IPS-18a (cell line): ENCODE measurements around the gene CCL4.
"Not testable (repeated sequence)": the region's sequence is repeated elsewhere in the genome, so short reads cannot be mapped to it uniquely, and the experiment has no call there.

ENCODE experiments used
- H3K27ac ChIP-seq: one replicate; pipeline ENCODE4 v1.5.1; 2013; ENCODE audit warnings: low read length
- H3K27me3 ChIP-seq: one replicate; pipeline ENCODE4 v1.6.1; 2013; ENCODE audit warnings: mild to moderate bottlenecking, low read length; ENCODE audit not compliant: control insufficient read depth, insufficient read depth
- H3K36me3 ChIP-seq: one replicate; pipeline ENCODE4 v1.6.1; 2013; ENCODE audit warnings: low read depth, low read length; ENCODE audit not compliant: control insufficient read depth
- H3K4me1 ChIP-seq: one replicate; pipeline ENCODE4 v1.6.1; 2013; ENCODE audit warnings: low read depth, low read length; ENCODE audit not compliant: control insufficient read depth
- H3K4me3 ChIP-seq: one replicate; pipeline ENCODE4 v1.5.1; 2013; ENCODE audit warnings: low read length
- H3K9ac ChIP-seq: one replicate; pipeline ENCODE4 v1.6.1; 2013; ENCODE audit warnings: mild to moderate bottlenecking, low read length, moderate library complexity
- H3K9me3 ChIP-seq: one replicate; pipeline ENCODE4 v1.6.1; 2013; ENCODE audit warnings: low read depth, low read length; ENCODE audit not compliant: control insufficient read depth

Gene CCL4

DNA sequence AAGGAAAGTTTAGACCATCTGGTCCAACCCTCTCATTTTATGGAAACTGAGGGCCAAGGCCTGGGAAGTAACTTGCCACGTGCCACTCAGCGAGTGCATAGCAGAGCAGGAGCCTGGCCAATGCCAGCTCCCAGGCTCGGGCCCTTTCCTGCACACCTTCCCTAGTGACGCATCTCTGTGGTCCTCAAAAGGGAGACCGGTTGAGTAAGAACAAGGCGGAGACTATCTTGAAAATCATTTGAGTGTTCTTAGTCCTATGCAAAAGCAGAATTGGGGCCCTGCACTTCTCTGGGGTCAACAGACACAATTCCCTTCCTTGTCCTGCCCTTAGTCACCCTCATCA lies 2.8 kb downstream of the CCL4 start:
- Histone ChIP-seq H3K36me3 (no peaks in the 10 kb centered on the region), H3K9ac (no peak overlapping the region), H3K9me3 (no peaks in the 10 kb centered on the region), H3K4me1 (no peaks in the 10 kb centered on the region), H3K4me3 (no peak overlapping the region), H3K27me3 (no peaks in the 10 kb centered on the region), H3K27ac (no peak overlapping the region)

- Histone ChIP-seq H3K4me3 (no peak overlapping the region), H3K27ac (no peak overlapping the region), H3K27me3 (no peaks in the 10 kb centered on the region), H3K4me1 (no peaks in the 10 kb centered on the region), H3K9me3 (no peaks in the 10 kb centered on the region), H3K9ac (no peak overlapping the region), H3K36me3 (no peaks in the 10 kb centered on the region)
Measured at GRCh38 chr17:36107660-36108059, 4.0 kb downstream of the CCL4 start.

GRCh38 chr17:36108265-36108664 lies 4.6 kb downstream of the CCL4 start:
- H3K27ac ChIP-seq, H3K4me3 ChIP-seq, H3K9ac ChIP-seq, H3K36me3 ChIP-seq, H3K27me3 ChIP-seq, H3K9me3 ChIP-seq, H3K4me1 ChIP-seq: not testable (repeated sequence)

GRCh38 chr17:36111068-36111490 lies 7.5 kb downstream of the CCL4 start:
- Histone ChIP-seq H3K36me3 (no peaks in the 10 kb centered on the region), H3K9ac (no peak overlapping the region)

GRCh38 chr17:36112572-36112971 lies 8.9 kb downstream of the CCL4 start:
- Histone ChIP-seq H3K27me3 (no peaks in the 10 kb centered on the region), H3K27ac (no peak overlapping the region), H3K36me3 (no peaks in the 10 kb centered on the region)

More at GRCh38 chr17:36111068-36111490, 7.5 kb downstream of the CCL4 start:
- no peaks in the 10 kb centered on the region for H3K4me1 ChIP-seq
- no peaks in the 10 kb centered on the region for H3K9me3 ChIP-seq
- no peak overlapping the region for H3K27ac ChIP-seq
- no peaks in the 10 kb centered on the region for H3K27me3 ChIP-seq
- H3K4me3 ChIP-seq = no peak overlapping the region

DNA sequence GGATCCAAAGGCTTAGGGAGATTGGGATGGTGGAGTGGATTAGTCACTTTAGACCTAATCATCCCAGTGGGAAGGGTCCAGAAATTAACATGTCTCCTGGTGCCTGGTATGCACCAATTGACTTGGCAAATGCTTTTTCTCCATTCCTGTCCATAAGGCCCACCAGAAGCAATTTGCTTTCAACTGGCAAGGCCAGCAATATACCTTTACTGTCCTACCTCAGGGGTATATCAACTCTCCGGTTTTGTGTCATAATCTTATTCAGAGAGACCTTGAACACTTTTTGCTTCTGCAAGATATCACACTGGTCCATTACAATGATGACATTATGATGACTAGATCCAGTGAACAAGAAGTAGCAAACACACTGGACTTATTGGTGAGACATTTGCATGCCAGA lies 9.5 kb downstream of the CCL4 start:
- not testable (repeated sequence) for H3K27ac ChIP-seq, H3K36me3 ChIP-seq, H3K27me3 ChIP-seq, H3K4me1 ChIP-seq, H3K9ac ChIP-seq, H3K4me3 ChIP-seq, H3K9me3 ChIP-seq

More at GRCh38 chr17:36112572-36112971, 8.9 kb downstream of the CCL4 start:
- Histone ChIP-seq H3K4me3 (no peak overlapping the region), H3K4me1 (no peaks in the 10 kb centered on the region), H3K9ac (no peak overlapping the region), H3K9me3 (no peaks in the 10 kb centered on the region)

DNA sequence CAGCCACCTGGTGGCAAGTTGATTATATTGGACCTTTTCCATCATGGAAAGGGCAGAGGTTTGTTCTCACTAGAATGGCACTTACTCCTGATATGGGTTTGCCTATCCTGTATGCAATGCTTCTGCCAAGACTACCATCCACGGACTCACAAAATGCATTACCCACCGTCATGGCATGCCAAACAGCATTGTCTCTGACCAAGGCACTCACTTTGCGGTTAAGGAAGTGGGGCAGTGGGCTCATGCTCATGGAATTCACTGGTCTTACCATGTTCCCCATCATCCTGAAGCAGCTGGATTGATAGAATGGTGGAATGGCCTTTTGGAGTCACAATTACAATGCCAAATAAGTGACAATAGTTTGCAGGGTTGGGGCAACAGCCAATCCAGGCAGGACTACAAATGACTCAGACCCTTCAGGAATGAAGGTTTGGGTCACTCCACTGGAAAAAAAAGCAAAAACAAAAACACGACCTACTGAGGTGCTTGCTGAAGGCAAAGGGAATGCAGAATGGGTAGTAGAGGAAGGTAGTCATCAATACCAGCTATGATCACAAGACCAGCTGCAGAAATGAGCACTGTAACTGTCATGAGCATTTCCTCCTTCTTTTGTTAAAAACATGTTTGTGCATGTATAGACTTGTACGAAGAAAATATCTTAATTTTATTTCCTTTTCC lies 11.5 kb downstream of the CCL4 start:
- not testable (repeated sequence) for H3K27me3 ChIP-seq, H3K4me3 ChIP-seq, H3K4me1 ChIP-seq, H3K36me3 ChIP-seq, H3K9ac ChIP-seq, H3K9me3 ChIP-seq, H3K27ac ChIP-seq

DNA sequence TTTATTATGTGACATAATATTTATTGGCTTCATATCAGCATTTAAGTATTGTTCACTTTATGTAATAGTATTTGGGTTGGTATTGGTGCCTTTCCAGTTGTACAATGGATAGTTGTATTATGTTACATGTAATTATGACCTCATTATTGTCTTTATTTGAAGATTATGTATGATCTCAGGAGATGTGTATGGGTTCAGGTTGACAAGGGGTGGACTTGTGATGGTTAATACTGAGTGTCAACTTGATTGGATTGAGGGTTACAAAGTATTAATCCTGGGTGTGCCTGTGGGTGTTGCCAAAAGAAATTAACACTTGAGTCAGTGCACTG lies 12.0 kb downstream of the CCL4 start:
- H3K27ac ChIP-seq, H3K36me3 ChIP-seq, H3K9ac ChIP-seq, H3K4me1 ChIP-seq, H3K9me3 ChIP-seq, H3K4me3 ChIP-seq, H3K27me3 ChIP-seq: not testable (repeated sequence)

DNA sequence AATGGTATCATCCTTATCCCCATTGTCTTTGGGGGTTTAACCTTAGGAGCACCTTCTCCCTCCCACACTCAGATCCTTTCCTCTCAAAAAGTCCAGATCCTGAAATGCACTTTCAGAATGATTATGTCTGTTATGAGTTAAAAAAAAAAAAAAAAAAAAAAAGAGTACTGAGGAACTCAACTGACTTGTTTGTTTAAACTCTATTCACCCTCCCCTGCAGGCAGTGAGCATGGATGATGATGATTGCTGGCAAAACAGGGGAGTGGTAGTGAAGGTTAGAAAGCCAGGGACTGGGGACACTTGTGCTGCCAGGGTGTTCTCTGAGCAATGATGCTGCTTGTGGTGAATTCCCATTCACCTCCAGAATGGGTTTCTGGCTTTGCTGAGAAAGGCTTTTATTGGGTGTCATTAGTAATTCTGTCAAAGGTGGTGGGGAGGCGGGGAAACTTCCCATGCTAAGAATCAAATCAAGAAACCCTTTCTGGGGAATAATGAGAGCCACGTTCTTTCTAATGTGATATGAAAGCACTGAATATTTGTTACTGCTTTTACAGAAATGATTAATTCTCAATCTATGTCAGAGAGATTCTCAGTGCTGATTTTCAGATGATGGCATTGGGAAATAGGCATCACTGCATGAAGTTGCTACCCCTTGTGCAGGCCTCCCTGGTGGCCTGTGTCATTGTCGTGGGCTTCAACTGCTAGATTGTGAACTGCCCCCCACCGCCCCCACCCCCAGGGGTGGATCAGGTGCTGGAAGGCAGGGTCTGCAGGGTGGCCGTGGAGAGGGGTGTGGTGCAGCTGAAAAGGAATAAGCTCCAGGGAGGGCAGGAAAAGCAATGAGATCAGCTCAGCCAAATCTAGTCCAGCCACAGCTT lies 14.1 kb downstream of the CCL4 start:
- Histone ChIP-seq H3K27me3 (no peaks in the 10 kb centered on the region), H3K4me3 (no peak overlapping the region), H3K9me3 (no peaks in the 10 kb centered on the region), H3K36me3 (no peaks in the 10 kb centered on the region), H3K4me1 (peaks cover under 1% of the 10 kb centered on the region), H3K9ac (no peak overlapping the region), H3K27ac (no peak overlapping the region)

GRCh38 chr17:36118477-36119353 lies 15.1 kb downstream of the CCL4 start:
- H3K27me3 ChIP-seq = no peaks in the 10 kb centered on the region
- H3K36me3 ChIP-seq = no peaks in the 10 kb centered on the region
- no peak overlapping the region for H3K9ac ChIP-seq
- H3K9me3 ChIP-seq = no peaks in the 10 kb centered on the region
- H3K4me1 ChIP-seq = peaks cover 10% of the 10 kb centered on the region
- no peak overlapping the region for H3K4me3 ChIP-seq
- H3K27ac ChIP-seq = no peak overlapping the region

GRCh38 chr17:36120221-36120620 lies 16.6 kb downstream of the CCL4 start:
- peaks cover 3% of the 10 kb centered on the region for H3K9me3 ChIP-seq
- no peaks in the 10 kb centered on the region for H3K36me3 ChIP-seq
- H3K9ac ChIP-seq = no peak overlapping the region
- no peak overlapping the region for H3K4me3 ChIP-seq
- H3K27ac ChIP-seq = no peak overlapping the region
- H3K27me3 ChIP-seq = no peaks in the 10 kb centered on the region
- peaks cover 10% of the 10 kb centered on the region for H3K4me1 ChIP-seq
